ENCODE data around the gene IL3RA.
"Not testable (repeated sequence)": the region's sequence is repeated elsewhere in the genome, so short reads cannot be mapped to it uniquely, and the experiment has no call there.

The IL3RA gene

GRCh38 chrX:1334854-1335253 lies 1.7 kb upstream of the IL3RA start:
- no peak for FAIRE-seq
- no peak for DNase-seq (ENCODE audit: insufficient read length, low spot score)
- no peak for TF ChIP-seq CTCF (IDR thresholded peaks at IDR 0.05; ENCODE audit: insufficient read depth, missing control alignments)

GRCh38 chrX:1336948-1337779 lies 579 bp downstream of the IL3RA start:
- no peak for FAIRE-seq
- no peak for TF ChIP-seq CTCF (IDR thresholded peaks at IDR 0.05; ENCODE audit: insufficient read depth, missing control alignments)
- DNase-seq (ENCODE audit: insufficient read length, low spot score) = no peak

GRCh38 chrX:1341545-1342184 lies 5.1 kb downstream of the IL3RA start:
- FAIRE-seq (no peak), DNase-seq (ENCODE audit: insufficient read length, low spot score) (no peak)
- no peak for TF ChIP-seq CTCF (IDR thresholded peaks at IDR 0.05; ENCODE audit: insufficient read depth, missing control alignments)

- not testable (repeated sequence) for FAIRE-seq
Observed at GRCh38 chrX:1349606-1350005, 13.0 kb downstream of the IL3RA start.

GRCh38 chrX:1351981-1352714 lies 15.6 kb downstream of the IL3RA start:
- FAIRE-seq = no peak
- no peak for DNase-seq (ENCODE audit: insufficient read length, low spot score)
- no peak for TF ChIP-seq CTCF (IDR thresholded peaks at IDR 0.05; ENCODE audit: insufficient read depth, missing control alignments)

More at GRCh38 chrX:1349606-1350005, 13.0 kb downstream of the IL3RA start:
- not testable (repeated sequence) for DNase-seq (ENCODE audit: insufficient read length, low spot score)

- no peak for FAIRE-seq
- no peak for TF ChIP-seq CTCF (IDR thresholded peaks at IDR 0.05; ENCODE audit: insufficient read depth, missing control alignments)
- no peak for DNase-seq (ENCODE audit: insufficient read length, low spot score)
Observed at GRCh38 chrX:1354036-1355019, 17.7 kb downstream of the IL3RA start.

Data from D721Med (cell line).